GM21528 (cell line): ENCODE results near the gene RNF157.

ENCODE experiments used
- ATAC-seq: cut with Tn5 transposase; IDR thresholded peaks from one replicate; pipeline ENCODE4 v1.9.1; 2021; ENCODE audit warnings: mild to moderate bottlenecking, moderate library complexity; ENCODE audit not compliant: unreplicated experiment, low FRiP score

Gene RNF157

DNA sequence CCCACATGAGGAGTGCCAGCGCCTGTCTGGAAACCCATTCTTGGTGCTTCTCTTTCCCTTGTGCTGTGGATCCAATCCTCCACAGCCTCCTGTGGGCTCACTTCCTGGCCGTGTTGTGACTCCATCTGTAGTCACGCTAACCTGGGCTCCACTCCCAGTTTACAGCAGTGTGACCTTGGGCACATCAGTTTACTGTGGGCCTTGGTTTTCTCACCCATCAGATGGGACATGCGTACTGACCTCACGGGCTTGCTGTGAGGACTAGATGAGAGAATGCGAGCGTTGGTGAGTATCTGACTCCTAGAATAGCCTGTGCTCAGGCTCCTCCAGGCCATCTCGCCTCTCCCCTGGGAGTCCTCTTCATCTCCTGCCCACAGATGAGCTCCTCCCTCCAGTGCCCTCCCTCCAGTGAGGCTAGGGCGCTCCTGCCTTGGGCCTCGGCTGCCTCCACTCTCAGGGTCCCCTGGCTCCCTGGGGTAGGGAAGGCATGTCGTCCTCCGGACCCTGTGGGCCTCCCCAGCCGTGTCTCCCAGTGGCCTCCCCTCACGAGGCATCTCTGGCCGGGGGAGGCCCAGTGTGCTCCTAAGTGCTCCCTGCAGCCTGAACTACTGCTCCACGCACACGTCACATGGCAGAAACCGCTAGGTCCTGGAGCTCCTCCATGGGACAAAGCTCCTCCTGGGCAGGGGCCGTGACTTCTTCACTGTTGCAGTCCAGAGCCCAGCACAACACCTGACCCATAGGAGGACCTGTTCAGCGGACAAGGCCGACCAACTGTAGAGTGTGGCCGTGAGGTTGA, 94.0 kb downstream of the RNF157 start:
- no peak for ATAC-seq

- no peak for ATAC-seq
Observed at GRCh38 chr17:76145231-76146052, 94.9 kb downstream of the RNF157 start.

- no peak for ATAC-seq
Observed at GRCh38 chr17:76142585-76143041, 97.7 kb downstream of the RNF157 start.

DNA sequence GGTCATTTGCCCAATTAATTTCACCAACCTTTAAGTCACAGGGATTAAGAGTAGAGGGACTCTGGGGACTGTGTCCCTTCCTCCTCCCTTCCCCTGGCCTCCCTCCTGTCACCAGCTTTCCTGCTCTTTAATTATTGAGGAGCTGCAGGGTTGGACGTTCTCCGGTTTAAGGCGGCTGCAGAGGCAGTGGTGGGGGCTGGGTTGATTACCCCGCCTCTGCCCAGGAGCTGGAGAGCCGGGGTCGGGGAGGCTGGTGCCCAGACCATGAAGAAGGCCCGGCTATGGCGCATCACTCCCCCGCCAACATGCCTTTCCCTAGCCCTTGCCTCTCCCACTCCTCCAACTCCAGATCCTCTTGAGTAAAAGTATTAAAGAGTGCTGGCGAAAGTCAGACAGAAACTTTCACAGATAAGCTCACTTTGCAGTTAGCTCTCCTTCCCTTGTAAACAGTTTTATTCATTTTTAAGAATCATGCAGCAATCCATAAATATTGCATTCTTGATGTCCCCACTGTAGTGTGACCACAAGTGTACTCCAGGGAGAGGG, 98.2 kb downstream of the RNF157 start:
- no peak for ATAC-seq

DNA sequence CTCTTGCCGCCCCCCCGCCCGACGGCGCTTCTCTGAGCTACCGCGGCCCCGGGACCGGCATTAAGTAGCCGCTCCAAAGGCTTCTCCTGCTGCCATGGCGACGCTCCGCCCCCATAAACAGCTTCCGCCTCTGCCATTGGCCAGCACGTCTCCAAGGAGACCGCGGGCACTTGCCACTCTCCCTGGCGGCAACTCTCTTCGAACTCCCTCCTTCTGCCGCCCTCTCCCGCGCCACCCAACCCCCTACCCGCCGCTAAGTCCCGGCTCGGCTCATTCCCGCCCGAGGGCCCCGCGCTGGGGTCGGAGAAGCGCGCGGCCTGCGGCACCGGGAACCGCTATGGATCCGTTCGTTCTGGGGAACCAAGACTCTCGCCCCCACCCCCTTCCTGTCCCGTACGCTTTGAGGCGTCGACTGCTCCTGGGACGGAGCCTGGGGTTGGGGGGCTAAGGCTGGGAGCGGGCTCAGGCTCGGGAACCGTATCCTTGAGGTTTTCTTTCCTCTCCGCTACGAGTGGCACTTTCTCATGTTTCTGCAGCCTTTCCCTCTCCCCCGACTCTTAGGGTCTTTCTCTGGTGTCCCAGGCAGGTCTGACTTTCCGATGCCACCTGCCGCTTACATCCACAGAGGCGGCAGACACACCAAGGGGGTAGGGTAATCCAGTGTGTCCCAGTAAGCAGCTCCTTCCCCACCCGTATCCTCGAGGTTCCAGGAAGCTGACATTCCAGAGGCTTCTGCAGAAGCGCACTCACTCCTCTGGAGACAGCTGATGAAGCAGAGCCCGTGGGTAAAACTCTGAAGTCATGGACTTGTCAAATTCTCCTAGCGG, 98.9 kb downstream of the RNF157 start, which contains the start of gene FOXJ1:
Gene FOXJ1 (minus strand): TSS at position 34 of the 827 bp plus-strand sequence. CDS start 850 bp downstream, outside the sequence.
- ATAC-seq: no peak

DNA sequence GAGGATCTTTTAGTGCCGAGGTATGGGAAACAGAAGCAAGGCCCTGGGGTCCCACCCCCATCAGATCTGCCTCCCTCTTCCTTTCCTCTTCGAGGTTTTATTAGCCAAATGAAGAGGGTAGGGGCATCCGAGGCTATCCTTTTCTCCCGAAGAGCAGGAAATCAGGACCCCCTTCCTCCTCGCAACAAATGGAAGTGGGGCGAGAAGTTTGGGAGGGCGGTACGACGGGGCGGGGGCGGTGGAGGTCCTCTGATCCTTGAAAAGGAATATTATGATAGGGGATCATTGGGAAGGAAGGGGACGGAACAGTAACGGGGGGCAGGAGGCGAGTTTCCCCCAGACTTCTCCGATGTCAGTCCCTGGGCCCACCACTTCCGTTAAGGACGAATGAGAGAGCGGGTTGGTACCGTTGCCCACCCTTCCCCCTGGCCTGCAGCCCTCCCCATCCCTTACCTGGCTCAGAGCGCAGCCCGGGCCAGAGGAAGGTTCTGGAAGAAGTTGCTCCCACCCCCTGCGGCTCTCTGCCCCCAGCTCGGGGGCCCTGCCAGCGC, 99.6 kb downstream of the RNF157 start:
- no peak for ATAC-seq

GRCh38 chr17:76139801-76140660, 100.3 kb downstream of the RNF157 start:
- ATAC-seq: no peak

GRCh38 chr17:76138896-76139752, 101.2 kb downstream of the RNF157 start:
- ATAC-seq: no peak

DNA sequence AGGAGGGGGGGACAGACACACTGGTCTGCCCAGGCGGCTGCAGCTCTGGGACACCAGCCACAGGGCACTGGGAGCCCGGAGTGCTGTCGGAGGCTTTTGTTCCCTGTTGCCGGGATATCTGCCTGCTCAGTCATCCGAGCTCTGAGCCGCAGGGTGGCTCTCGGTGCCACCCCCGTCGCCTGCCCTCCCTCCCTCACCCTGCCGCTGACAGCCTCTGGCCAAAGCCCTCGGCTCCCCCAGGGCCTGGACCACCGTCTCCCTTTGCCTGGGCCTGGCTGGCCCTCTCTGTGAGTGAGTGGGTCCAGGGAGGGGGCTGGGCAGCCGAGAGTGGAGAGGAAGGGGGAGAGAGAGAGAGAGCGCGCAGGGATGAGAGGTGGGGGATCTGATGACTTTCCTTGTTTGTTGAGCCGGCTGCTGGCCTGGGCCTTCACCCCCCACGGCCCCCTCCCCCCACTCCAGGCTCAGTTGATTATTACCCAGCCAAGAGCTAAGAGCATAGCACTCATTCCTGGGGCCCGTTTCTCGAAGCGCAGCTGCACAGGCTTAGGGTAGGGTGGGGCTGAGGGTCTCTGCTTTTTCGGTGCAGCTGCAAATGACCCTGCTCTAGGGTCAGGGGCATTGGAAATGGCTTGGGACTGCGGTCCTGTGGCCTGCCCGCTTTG, 101.9 kb downstream of the RNF157 start:
- no peak for ATAC-seq

DNA sequence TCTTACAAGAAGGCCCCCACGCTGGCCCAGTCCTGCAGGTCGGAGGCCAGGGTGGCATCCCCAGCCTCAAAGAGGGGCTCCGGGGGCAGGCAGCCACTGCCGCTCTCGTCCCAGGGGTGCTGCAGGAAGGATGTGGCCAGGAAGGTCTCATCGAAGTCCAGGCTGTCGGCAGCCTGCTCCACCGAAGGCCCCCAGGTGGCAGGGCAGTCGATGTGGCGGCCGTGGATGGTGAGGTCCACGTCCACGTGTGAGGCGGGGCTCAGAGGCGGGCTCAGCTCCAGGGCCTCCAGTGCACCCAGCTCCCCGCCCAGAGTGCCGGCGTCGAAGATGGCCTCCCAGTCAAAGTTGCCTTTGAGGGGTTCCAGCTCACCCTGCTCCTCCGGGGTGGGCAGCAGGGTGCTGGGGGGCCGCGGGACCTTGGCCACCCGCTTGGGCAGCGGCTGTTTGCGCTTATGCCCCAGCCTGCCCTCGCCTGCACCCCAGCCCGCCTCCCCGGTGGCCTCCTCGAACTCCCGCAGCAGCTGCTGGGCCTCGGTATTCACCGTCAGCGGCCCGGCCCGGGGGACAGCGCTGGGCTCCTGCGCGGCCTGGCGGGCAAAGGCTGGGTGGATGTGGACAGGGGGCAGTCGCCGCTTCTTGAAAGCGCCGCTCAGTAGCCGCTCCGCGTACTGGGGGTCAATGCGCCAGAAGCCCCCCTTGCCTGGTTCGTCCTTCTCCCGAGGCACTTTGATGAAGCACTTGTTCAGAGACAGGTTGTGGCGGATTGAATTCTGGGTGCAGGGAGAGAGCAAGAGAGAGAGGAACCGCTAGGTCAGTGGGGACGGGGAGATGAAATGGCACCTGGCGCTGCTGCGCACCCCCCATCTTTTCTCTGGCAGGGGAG, 102.7 kb downstream of the RNF157 start:
- ATAC-seq: no peak

- ATAC-seq: no peak
Observed at GRCh38 chr17:76137001-76137350, 103.3 kb downstream of the RNF157 start.

GRCh38 chr17:76136276-76137000, 103.9 kb downstream of the RNF157 start:
- ATAC-seq: no peak

DNA sequence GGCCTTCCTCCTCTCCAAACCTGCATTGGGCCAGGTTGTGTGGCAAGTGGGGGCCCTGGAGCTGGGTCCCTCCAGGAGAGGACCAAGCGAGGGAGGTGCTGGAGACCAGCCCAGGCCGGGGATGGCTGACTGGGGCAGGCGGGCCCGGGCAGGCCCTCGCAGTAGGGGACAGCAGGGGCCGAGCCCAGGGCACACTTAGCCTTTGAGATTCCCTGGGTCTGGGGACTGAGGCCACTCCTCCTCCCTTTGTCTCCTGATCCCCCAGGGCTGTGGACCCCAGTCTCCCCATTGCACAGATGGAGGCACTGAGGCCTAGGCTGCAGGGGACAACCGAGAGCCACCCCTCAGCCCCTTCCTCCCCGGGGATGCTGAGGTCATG, 104.5 kb downstream of the RNF157 start:
- ATAC-seq: no peak

- ATAC-seq: no peak
Observed at GRCh38 chr17:76134911-76135809, 105.1 kb downstream of the RNF157 start.
